Lower leg skin (tissue), 3 donors: Measurements from ENCODE around the gene SNAI3.

Experiments
- POLR2A ChIP-seq, 2 donors: fragments of 450-650 bp; IDR thresholded peaks; one replicate each; pipeline ENCODE4 v1.6.1; 2016 to 2017; ENCODE audit warnings: antibody characterized with exemption in 2 of 2, mild to moderate bottlenecking in 1 of 2, moderate library complexity in 1 of 2
- TF ChIP-seq, protein P1 (sequence below), 3 donors: fragments of 450-650 bp; IDR thresholded peaks; one replicate each; pipeline ENCODE4 v1.5.1; 2016; ENCODE audit warnings: antibody characterized with exemption in 3 of 3, mild to moderate bottlenecking in 3 of 3, moderate library complexity in 2 of 3

DNA sequence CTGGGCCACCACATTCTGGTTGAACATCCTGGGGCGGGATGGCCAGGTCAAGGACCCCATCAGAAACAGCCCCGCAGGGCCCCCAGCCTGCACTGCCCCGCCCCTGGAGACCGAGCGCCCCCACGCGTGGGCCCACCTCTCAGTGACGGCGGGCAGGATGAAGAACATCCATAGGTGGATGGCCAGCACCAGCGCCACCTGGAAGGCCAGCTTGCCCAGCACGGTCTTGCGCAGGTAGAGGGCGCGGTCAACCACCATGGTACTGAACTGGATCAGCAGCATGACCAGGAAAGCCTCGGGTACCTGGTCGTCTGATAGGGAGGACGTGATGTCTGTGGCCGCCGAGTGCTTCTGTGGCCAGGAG, 33.6 kb upstream of the SNAI3 start:
- TF ChIP-seq, protein P1, sequence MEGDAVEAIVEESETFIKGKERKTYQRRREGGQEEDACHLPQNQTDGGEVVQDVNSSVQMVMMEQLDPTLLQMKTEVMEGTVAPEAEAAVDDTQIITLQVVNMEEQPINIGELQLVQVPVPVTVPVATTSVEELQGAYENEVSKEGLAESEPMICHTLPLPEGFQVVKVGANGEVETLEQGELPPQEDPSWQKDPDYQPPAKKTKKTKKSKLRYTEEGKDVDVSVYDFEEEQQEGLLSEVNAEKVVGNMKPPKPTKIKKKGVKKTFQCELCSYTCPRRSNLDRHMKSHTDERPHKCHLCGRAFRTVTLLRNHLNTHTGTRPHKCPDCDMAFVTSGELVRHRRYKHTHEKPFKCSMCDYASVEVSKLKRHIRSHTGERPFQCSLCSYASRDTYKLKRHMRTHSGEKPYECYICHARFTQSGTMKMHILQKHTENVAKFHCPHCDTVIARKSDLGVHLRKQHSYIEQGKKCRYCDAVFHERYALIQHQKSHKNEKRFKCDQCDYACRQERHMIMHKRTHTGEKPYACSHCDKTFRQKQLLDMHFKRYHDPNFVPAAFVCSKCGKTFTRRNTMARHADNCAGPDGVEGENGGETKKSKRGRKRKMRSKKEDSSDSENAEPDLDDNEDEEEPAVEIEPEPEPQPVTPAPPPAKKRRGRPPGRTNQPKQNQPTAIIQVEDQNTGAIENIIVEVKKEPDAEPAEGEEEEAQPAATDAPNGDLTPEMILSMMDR (IDR thresholded peaks at IDR 0.05) = no peak
- TF ChIP-seq POLR2A (IDR thresholded peaks at IDR 0.05) = no peak
